MCF 10A (cell line): ENCODE measurements around the gene ADAM8. TPM values are rescaled to one million over a fixed set of nuclear protein-coding genes. Genes with fewer than 3 reads are reported as not detected.

Experiments
- BruUV-seq: library from RNA; stranded (reverse); fragments of 400-500 nt; replicated peaks from 2 replicates; lab custom pipeline; 2021; lab: Mats Ljungman, UMichigan
- CTCF ChIA-PET: fragments of 300-600 bp; sonication (Branson Sonifier 250); formaldehyde crosslinking; extraction: SDS; loops from one replicate; lab custom pipeline; 2021; ENCODE audit warnings: antibody characterized with exemption, inconsistent platforms; lab: Yijun Ruan, JAX
- POLR2A ChIA-PET: fragments of 300-600, 350-650 bp; sonication (Branson Sonifier 250); formaldehyde crosslinking; extraction: SDS; loops from one replicate; lab custom pipeline; 2020; ENCODE audit warnings: antibody characterized with exemption, inconsistent platforms; lab: Yijun Ruan, JAX
- DNase-seq: peaks from one replicate; pipeline ENCODE4 v3.0.0-alpha.2; 2018; ENCODE audit not compliant: unreplicated experiment
- H3K27ac Mint-ChIP-seq: one replicate; pipeline ENCODE4 v1.8.0; 2022; ENCODE audit warnings: mild to moderate bottlenecking, low read depth, mixed read lengths; ENCODE audit not compliant: unreplicated experiment
- H3K27me3 Mint-ChIP-seq: one replicate; pipeline ENCODE4 v1.8.0; 2022; ENCODE audit warnings: mixed read lengths; ENCODE audit not compliant: insufficient read depth, unreplicated experiment
- H3K36me3 Mint-ChIP-seq: one replicate; pipeline ENCODE4 v1.8.0; 2022; ENCODE audit warnings: mild to moderate bottlenecking, moderate library complexity, mixed read lengths; ENCODE audit not compliant: insufficient read depth, unreplicated experiment
- H3K4me1 Mint-ChIP-seq: one replicate; pipeline ENCODE4 v1.8.0; 2022; ENCODE audit warnings: mixed read lengths; ENCODE audit not compliant: insufficient read depth, unreplicated experiment
- H3K4me3 Mint-ChIP-seq: one replicate; pipeline ENCODE4 v1.8.0; 2022; ENCODE audit warnings: mild to moderate bottlenecking, moderate library complexity, mixed read lengths; ENCODE audit not compliant: unreplicated experiment
- H3K9me3 Mint-ChIP-seq: one replicate; pipeline ENCODE4 v1.8.0; 2022; ENCODE audit warnings: mixed read lengths; ENCODE audit not compliant: unreplicated experiment
- intact Hi-C: fragments of 100-400 bp; cut with micrococcal nuclease; formaldehyde crosslinking; loops from 2 replicates; pipeline ENCODE4 v1.14.1; 2022
- total RNA-seq: library from RNA; stranded (reverse); gene quantifications from 2 replicates; pipeline ENCODE4 v1.2.3, GENCODE V29; 2022
- TF ChIP-seq, protein P1 (sequence below): fragments of 200-600 bp; IDR thresholded peaks from one replicate; pipeline ENCODE4 v1.8.0; 2022; ENCODE audit warnings: antibody characterized with exemption, mild to moderate bottlenecking; ENCODE audit not compliant: unreplicated experiment

Gene ADAM8
- total RNA-seq, 1 experiment from 2014 or later = 23.2 TPM

- Mint-ChIP-seq H3K4me3 (no peak overlapping the region), H3K9me3 (no peaks in the 10 kb centered on the region), H3K4me1 (no peaks in the 10 kb centered on the region), H3K27me3 (no peaks in the 10 kb centered on the region), H3K27ac (no peak overlapping the region), H3K36me3 (peaks cover 74% of the 10 kb centered on the region)
- DNase-seq = no peak
- CTCF ChIA-PET = no interaction called here
- TF ChIP-seq, protein P1, sequence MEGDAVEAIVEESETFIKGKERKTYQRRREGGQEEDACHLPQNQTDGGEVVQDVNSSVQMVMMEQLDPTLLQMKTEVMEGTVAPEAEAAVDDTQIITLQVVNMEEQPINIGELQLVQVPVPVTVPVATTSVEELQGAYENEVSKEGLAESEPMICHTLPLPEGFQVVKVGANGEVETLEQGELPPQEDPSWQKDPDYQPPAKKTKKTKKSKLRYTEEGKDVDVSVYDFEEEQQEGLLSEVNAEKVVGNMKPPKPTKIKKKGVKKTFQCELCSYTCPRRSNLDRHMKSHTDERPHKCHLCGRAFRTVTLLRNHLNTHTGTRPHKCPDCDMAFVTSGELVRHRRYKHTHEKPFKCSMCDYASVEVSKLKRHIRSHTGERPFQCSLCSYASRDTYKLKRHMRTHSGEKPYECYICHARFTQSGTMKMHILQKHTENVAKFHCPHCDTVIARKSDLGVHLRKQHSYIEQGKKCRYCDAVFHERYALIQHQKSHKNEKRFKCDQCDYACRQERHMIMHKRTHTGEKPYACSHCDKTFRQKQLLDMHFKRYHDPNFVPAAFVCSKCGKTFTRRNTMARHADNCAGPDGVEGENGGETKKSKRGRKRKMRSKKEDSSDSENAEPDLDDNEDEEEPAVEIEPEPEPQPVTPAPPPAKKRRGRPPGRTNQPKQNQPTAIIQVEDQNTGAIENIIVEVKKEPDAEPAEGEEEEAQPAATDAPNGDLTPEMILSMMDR = no peak
- BruUV-seq = no TSS peak
- intact Hi-C loops = no loop called here
- POLR2A ChIA-PET = no interaction called here
Measured at GRCh38 chr10:133285217-133285616, 8.5 kb upstream of the ADAM8 start.

- intact Hi-C loops = no loop called here
- Mint-ChIP-seq H3K4me1 (peaks cover under 1% of the 10 kb centered on the region), H3K9me3 (no peaks in the 10 kb centered on the region), H3K27me3 (no peaks in the 10 kb centered on the region), H3K4me3 (no peak overlapping the region), H3K27ac (no peak overlapping the region), H3K36me3 (peaks cover 69% of the 10 kb centered on the region)
- POLR2A ChIA-PET = no interaction called here
- no TSS peak for BruUV-seq
- TF ChIP-seq, protein P1 = no peak
- CTCF ChIA-PET = interaction anchor here (0.5 to 0.7 kb wide), 3 partner anchors 9 to 330 kb away, joined by 3 read pairs; no protein-coding TSS in a partner anchor
- no peak for DNase-seq
Measured at GRCh38 chr10:133283931-133284330, 7.3 kb upstream of the ADAM8 start.

GRCh38 chr10:133282846-133283390, 6.2 kb upstream of the ADAM8 start:
- ChIA-PET CTCF (interaction anchor here (1.5 kb wide), 2 partner anchors 12 to 24 kb away, joined by 4 to 8 read pairs; no protein-coding TSS in a partner anchor), POLR2A (no interaction called here)
- Mint-ChIP-seq H3K27me3 (no peaks in the 10 kb centered on the region), H3K36me3 (peaks cover 65% of the 10 kb centered on the region), H3K4me1 (peaks cover 11% of the 10 kb centered on the region), H3K9me3 (no peaks in the 10 kb centered on the region), H3K4me3 (no peak overlapping the region), H3K27ac (no peak overlapping the region)
- no TSS peak for BruUV-seq
- TF ChIP-seq, protein P1 = no peak
- intact Hi-C loops = no loop called here
- DNase-seq = no peak

- Mint-ChIP-seq H3K9me3 (no peaks in the 10 kb centered on the region), H3K27me3 (no peaks in the 10 kb centered on the region), H3K4me1 (peaks cover 16% of the 10 kb centered on the region), H3K36me3 (peaks cover 54% of the 10 kb centered on the region), H3K4me3 (no peak overlapping the region), H3K27ac (no peak overlapping the region)
- ChIA-PET CTCF (interaction anchor here (0.7 to 1.5 kb wide), 3 partner anchors 13 to 26 kb away, joined by 3 to 8 read pairs (median 4); no protein-coding TSS in a partner anchor), POLR2A (no interaction called here)
- BruUV-seq = no TSS peak
- no peak for DNase-seq
- TF ChIP-seq, protein P1 = no peak
- intact Hi-C loops = no loop called here
Measured at GRCh38 chr10:133281628-133282372, 5.1 kb upstream of the ADAM8 start.
